ENCODE data around the gene TUB. TPM values are rescaled to one million over a fixed set of nuclear protein-coding genes. Genes with fewer than 3 reads are reported as not detected.

TUB gene
- polyA plus RNA-seq, 3 donors = not detected

DNA sequence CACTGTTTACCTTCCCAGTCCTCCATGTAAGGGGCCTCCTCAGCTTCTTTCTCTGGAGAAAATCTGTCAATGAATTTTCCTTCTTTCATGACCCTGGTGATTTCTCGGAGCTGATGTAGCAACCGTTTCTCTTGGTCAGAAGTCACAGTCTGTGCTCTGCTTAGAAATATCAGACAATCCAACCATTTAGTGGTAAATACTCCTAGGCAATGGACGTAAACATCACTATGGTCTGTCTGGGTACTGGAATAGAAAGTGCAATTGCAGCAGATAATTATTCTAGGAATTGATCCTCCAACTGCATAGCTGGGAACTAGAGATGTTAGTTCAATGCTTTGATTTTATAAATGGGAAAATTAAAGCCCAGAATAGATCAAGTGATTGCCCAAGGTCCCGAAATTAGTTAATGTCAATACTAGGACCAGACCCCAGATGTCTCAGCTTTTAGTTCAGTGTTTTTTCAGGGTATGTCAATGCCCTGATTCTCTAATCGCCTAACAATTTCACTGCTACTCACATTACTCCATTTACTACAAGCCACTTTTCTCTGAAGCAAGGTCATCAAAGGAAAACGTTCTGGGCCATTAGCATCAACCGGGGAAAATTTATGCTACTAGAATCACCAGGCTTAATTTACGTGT is 45.8 kb downstream of the TUB start:
- Histone ChIP-seq H3K9me3 (replicated peaks in 1 of 2; ENCODE audit: control insufficient read depth in 1 of 2, insufficient read depth in 1 of 2, low read length in 2 of 2) (no peaks in the 10 kb centered on the region), H3K4me1 (ENCODE audit: control insufficient read depth in 1 of 2, insufficient read depth in 2 of 2, low read length in 2 of 2) (no peaks in the 10 kb centered on the region), H3K36me3 (replicated peaks in 1 of 2; ENCODE audit: control insufficient read depth in 1 of 2, insufficient read depth in 2 of 2, low read length in 2 of 2) (no peaks in the 10 kb centered on the region), H3K9ac (ENCODE audit: insufficient read depth, low read length, poor library complexity, severe bottlenecking) (no peak overlapping the region), H3K27me3 (ENCODE audit: control insufficient read depth in 2 of 2, insufficient read depth in 2 of 2, low read length in 2 of 2) (no peaks in the 10 kb centered on the region), H2AFZ (ENCODE audit: insufficient read depth, low read depth, low read length, poor library complexity, severe bottlenecking) (no peak overlapping the region), H3K79me2 (ENCODE audit: insufficient read depth, low read length) (no peaks in the 10 kb centered on the region), H3K4me3 (replicated peaks in 1 of 3; ENCODE audit: low read depth in 2 of 3, low read length in 3 of 3) (no peak overlapping the region), H3K27ac (ENCODE audit: low read depth in 1 of 2, low read length in 2 of 2) (no peak overlapping the region), H4K20me1 (ENCODE audit: insufficient read depth, low read length) (no peaks in the 10 kb centered on the region), H3K4me2 (replicated peaks; ENCODE audit: extremely low read depth, low read length, poor library complexity, severe bottlenecking) (no peak overlapping the region)
- H3K27me3 Mint-ChIP-seq (ENCODE audit: low read depth in 3 of 3) = peaks cover 0 to 3% (median 2%) of the 10 kb centered on the region in 3 donors
- intact Hi-C loops (cut with micrococcal nuclease) = no loop called here
- no peaks in the 10 kb centered on the region for H3K9me3 Mint-ChIP-seq
- TF ChIP-seq, protein P1, sequence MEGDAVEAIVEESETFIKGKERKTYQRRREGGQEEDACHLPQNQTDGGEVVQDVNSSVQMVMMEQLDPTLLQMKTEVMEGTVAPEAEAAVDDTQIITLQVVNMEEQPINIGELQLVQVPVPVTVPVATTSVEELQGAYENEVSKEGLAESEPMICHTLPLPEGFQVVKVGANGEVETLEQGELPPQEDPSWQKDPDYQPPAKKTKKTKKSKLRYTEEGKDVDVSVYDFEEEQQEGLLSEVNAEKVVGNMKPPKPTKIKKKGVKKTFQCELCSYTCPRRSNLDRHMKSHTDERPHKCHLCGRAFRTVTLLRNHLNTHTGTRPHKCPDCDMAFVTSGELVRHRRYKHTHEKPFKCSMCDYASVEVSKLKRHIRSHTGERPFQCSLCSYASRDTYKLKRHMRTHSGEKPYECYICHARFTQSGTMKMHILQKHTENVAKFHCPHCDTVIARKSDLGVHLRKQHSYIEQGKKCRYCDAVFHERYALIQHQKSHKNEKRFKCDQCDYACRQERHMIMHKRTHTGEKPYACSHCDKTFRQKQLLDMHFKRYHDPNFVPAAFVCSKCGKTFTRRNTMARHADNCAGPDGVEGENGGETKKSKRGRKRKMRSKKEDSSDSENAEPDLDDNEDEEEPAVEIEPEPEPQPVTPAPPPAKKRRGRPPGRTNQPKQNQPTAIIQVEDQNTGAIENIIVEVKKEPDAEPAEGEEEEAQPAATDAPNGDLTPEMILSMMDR (IDR thresholded peaks at IDR 0.05) = no peak
- H3K27ac Mint-ChIP-seq = no peak overlapping the region
- 88% methylated on average over 1 of the region's 8 CpGs for WGBS (ENCODE audit: insufficient coverage)
- H3K36me3 Mint-ChIP-seq = no peaks in the 10 kb centered on the region
- no peak overlapping the region for H3K4me3 Mint-ChIP-seq
- H3K4me1 Mint-ChIP-seq = no peaks in the 10 kb centered on the region
- DNase-seq = no peak

GRCh38 chr11:8127447-8127846 is 46.4 kb downstream of the TUB start:
- intact Hi-C loops (cut with micrococcal nuclease) = no loop called here
- H3K4me3 ChIP-seq (replicated peaks in 1 of 3; ENCODE audit: low read depth in 2 of 3, low read length in 3 of 3) = no peak overlapping the region
- no peaks in the 10 kb centered on the region for H3K79me2 ChIP-seq (ENCODE audit: insufficient read depth, low read length)
- no CpG with 5 or more reads among the region's 2 CpGs for WGBS (ENCODE audit: insufficient coverage)
- no peaks in the 10 kb centered on the region for H3K36me3 ChIP-seq (replicated peaks in 1 of 2; ENCODE audit: control insufficient read depth in 1 of 2, insufficient read depth in 2 of 2, low read length in 2 of 2)
- no peak overlapping the region for H3K9ac ChIP-seq (ENCODE audit: insufficient read depth, low read length, poor library complexity, severe bottlenecking)
- H3K9me3 ChIP-seq (replicated peaks in 1 of 2; ENCODE audit: control insufficient read depth in 1 of 2, insufficient read depth in 1 of 2, low read length in 2 of 2) = no peaks in the 10 kb centered on the region
- no peak overlapping the region for H3K4me2 ChIP-seq (replicated peaks; ENCODE audit: extremely low read depth, low read length, poor library complexity, severe bottlenecking)
- Mint-ChIP-seq H3K4me3 (no peak overlapping the region), H3K27ac (no peak overlapping the region), H3K36me3 (no peaks in the 10 kb centered on the region), H3K27me3 (ENCODE audit: low read depth in 3 of 3) (peaks cover 0 to 3% (median 2%) of the 10 kb centered on the region in 3 donors), H3K9me3 (no peaks in the 10 kb centered on the region), H3K4me1 (no peaks in the 10 kb centered on the region)
- no peak overlapping the region for H2AFZ ChIP-seq (ENCODE audit: insufficient read depth, low read depth, low read length, poor library complexity, severe bottlenecking)
- no peaks in the 10 kb centered on the region for H4K20me1 ChIP-seq (ENCODE audit: insufficient read depth, low read length)
- no peaks in the 10 kb centered on the region for H3K27me3 ChIP-seq (ENCODE audit: control insufficient read depth in 2 of 2, insufficient read depth in 2 of 2, low read length in 2 of 2)
- no peak overlapping the region for H3K27ac ChIP-seq (ENCODE audit: low read depth in 1 of 2, low read length in 2 of 2)
- no peaks in the 10 kb centered on the region for H3K4me1 ChIP-seq (ENCODE audit: control insufficient read depth in 1 of 2, insufficient read depth in 2 of 2, low read length in 2 of 2)
- TF ChIP-seq, protein P1 (IDR thresholded peaks at IDR 0.05) = no peak
- no peak for DNase-seq

Data from CD14-positive monocyte (primary cell).